GM10248 (cell line): ENCODE results near the gene TMPRSS2.
A peak's percentile ranks its signal among the peaks of the same experiment; 100 is the strongest.
"Not testable (repeated sequence)": the region's sequence is repeated elsewhere in the genome, so short reads cannot be mapped to it uniquely, and the experiment has no call there.

Experiments
- CTCF ChIA-PET: fragments of 300-600 bp; sonication (Branson Sonifier 250); formaldehyde crosslinking; extraction: SDS; loops from one replicate; lab custom pipeline; 2021; ENCODE audit warnings: antibody characterized with exemption; lab: Yijun Ruan, JAX
- POLR2A ChIA-PET: fragments of 350-650 bp; sonication (Branson Sonifier 250); formaldehyde crosslinking; extraction: SDS; loops from one replicate; lab custom pipeline; 2020; ENCODE audit warnings: antibody characterized with exemption; lab: Yijun Ruan, JAX
- DNase-seq: peaks from one replicate; pipeline ENCODE4 v3.0.0; 2012; ENCODE audit errors: extremely low spot score
- TF ChIP-seq, protein P1 (sequence below): IDR thresholded peaks from 2 replicates; pipeline ENCODE4 v1.5.1; 2012; ENCODE audit warnings: mild to moderate bottlenecking, low read depth; ENCODE audit errors: extremely low read depth, missing control alignments, control extremely low read depth

TMPRSS2 gene

DNA sequence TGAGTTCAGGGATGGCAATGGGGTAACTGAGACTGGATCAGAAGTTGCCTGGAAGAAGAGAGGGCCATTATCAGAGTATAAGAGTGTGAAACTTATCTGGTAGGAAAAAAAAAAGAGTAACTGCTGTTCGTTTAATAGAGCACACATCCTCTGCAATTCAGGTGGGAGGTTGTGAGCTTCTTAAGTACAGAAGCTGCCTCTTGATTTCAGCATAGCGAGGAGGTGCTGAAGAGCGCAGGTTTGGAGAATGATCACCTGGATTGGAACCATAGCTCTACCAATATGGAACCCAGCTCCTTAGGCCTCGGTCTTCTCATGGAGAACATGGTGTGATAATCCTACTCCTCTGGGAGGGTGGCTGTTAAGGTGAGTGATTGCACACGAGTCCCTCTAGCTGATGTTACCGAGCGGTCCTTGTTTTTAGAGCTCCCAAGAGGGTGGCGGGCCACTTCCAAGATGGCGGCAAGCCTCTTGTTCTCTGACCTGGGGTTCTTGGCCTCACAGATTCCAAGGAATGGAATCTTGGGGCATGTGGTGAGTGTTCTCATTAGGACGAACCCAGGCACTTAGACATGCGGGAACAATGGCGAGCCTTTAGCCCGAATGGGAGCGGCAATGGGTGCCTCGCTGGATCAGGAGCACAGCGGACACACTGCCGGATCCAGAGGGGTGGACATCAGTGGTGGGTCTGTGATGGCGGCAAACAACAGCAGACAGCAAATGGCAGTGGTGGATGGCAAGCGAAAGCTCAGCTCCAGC lies 85.2 kb downstream of the TMPRSS2 start:
- CTCF ChIA-PET, result interaction anchor here (1.2 to 1.3 kb wide), 2 partner anchors 11 to 139 kb away, joined by 4 to 6 read pairs; no protein-coding TSS in a partner anchor
- TF ChIP-seq, protein P1, sequence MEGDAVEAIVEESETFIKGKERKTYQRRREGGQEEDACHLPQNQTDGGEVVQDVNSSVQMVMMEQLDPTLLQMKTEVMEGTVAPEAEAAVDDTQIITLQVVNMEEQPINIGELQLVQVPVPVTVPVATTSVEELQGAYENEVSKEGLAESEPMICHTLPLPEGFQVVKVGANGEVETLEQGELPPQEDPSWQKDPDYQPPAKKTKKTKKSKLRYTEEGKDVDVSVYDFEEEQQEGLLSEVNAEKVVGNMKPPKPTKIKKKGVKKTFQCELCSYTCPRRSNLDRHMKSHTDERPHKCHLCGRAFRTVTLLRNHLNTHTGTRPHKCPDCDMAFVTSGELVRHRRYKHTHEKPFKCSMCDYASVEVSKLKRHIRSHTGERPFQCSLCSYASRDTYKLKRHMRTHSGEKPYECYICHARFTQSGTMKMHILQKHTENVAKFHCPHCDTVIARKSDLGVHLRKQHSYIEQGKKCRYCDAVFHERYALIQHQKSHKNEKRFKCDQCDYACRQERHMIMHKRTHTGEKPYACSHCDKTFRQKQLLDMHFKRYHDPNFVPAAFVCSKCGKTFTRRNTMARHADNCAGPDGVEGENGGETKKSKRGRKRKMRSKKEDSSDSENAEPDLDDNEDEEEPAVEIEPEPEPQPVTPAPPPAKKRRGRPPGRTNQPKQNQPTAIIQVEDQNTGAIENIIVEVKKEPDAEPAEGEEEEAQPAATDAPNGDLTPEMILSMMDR, result no peak
- no peak for DNase-seq
- POLR2A ChIA-PET, result no interaction called here

DNA sequence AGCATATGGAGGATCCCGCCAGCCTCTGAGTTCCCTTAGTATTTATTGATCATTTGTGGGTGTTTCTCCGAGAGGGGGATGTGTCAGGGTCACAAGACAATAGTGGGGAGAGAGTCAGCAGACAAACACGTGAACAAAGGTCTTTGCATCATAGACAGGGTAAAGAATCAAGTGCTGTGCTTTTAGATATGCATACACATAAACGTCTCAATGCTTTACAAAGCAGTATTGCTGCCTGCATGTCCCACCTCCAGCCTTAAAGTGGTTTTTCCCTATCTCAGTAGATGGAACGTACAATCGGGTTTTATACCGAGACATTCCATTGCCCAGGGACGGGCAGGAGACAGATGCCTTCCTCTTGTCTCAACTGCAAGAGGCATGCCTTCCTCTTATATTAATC lies 87.0 kb downstream of the TMPRSS2 start:
- POLR2A ChIA-PET, DNase-seq, CTCF ChIA-PET: not testable (repeated sequence)

DNA sequence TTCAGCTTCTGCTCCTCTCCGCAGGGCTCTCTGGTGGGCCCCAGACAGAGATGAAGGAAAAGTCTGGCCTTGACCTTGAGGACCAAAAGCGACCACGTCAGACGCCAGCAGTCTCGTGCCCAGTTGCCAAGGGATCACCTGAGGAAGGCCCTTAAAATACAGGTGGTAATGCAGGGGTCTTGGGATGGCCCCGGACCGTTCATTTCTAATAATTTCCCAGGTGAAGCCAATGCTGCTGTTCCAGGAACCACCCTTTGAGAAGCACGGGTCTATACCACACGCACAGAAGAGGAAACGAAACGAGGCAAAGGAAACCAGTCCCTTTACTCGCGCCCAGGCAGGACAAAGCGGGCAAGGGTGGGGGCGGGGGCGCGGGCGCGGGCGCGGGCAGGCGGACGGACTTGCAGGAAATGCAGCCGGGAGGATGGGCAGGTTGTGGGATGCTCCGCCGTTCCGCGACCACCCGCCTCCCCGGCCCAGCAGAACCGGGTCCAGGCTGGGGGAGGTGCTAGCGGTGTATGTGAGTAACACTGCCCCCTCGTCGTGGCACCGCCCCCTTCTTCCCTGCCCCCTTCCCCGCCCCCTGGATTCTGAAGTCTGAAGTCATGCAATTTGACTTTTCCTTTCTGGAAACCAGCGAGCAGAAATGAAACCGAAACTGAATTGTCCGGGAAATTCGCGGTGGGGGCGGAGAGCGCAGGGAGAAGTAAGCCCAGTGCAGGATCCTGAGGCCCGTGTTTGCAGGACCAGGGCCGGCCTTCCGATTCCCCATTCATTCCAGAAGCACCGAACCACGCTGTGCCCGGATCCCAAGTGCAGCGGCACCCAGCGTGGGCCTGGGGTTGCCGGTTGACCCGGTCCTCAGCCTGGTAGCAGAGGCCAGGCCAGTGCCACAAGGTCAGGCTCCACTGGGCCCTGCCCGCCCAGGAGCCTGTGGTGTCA lies 87.8 kb downstream of the TMPRSS2 start:
- peak; percentile 55 for DNase-seq
- ChIA-PET POLR2A (no interaction called here), CTCF (interaction anchor here (2.6 kb wide), 1 partner anchor 137 kb away, joined by 13 read pairs; no protein-coding TSS in a partner anchor)
- TF ChIP-seq, protein P1, result no peak

DNA sequence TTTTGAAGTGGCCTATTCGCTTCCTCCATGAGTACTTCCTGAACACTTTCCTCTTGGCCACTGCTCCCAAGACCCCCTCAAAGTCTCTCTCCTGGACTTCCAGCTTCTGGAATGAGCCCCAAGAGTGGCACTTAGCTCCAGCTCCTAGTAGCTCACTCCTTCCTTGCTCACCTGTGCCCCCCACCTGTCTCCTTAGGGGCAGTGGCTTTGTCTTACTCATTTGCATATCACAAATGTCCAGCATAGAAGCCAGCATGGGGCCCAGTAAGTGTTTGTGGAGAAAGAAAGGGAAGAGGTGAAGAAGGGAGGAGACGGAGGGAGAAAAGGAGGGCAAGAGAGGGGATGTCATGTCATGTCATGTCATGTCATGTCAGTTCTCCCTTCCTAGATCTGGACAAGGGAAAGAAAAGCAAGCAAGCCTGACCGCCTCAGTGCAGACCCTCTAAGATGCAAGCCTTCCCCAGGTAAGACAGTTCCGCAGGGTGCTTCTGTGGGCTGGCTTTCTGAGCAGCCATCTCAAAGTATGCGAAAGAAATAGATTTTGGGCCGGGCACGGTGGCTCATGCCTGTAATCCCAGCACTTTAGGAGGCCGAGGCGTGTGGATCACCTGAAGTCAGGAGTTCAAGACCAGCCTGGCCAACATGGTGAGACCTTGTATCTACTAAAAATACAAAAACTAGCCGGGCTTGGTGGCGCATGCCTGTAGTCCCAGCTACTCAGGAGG lies 88.8 kb downstream of the TMPRSS2 start:
- CTCF ChIA-PET, result interaction anchor here (1.1 to 2.6 kb wide), 4 partner anchors 13 to 136 kb away, joined by 3 to 13 read pairs (median 4); no protein-coding TSS in a partner anchor
- POLR2A ChIA-PET, result no interaction called here
- DNase-seq, result no peak
- TF ChIP-seq, protein P1, result no peak

DNA sequence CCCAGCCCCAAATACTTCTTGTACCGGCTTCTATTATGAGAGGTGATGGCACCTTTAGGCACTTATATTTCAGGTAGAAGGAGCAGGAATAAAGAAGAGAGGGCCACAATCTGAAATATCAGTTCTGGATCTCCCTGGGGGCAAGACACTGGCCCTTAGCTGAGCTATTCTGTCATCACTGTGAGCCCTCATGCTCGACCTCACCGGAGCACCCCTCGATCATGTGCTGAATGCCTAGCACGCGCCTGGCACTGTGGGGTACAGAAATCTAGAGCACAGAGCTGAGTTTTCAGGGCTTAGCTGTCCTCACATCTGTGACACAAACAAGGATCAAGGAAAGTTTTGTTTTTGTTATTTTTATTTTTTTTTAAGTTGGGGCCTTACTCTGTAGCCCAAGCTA lies 89.6 kb downstream of the TMPRSS2 start:
- no peak for DNase-seq
- ChIA-PET CTCF (interaction anchor here (1.1 to 2.6 kb wide), 4 partner anchors 13 to 135 kb away, joined by 3 to 13 read pairs (median 4); no protein-coding TSS in a partner anchor), POLR2A (interaction anchor here (1.1 kb wide), 1 partner anchor 8 kb away, joined by 4 read pairs; the partner anchor contains the start of gene MX1)
- TF ChIP-seq, protein P1, result no peak

DNA sequence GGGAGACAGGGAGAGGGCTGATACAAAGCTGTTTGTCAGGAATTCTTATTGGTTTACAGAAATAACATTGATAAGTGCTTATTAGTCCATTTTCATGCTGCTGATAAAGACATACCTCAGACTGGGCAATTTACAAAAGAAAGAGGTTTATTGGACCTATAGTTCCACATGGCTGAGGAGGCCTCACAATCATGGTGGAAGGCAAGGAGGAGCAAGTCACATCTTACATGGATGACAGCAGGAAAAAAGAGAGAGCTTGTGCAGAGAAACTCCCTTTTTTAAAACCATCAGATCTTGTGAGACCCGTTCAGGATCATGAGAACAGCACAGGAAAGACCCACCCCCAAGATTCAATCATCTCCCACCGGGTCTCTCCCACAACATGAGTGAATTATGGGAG lies 90.5 kb downstream of the TMPRSS2 start:
- not testable (repeated sequence) for DNase-seq
- POLR2A ChIA-PET, result interaction anchor here (1.1 kb wide), 1 partner anchor 8 kb away, joined by 4 read pairs; the partner anchor contains the start of gene MX1
- CTCF ChIA-PET, result interaction anchor here (1.1 to 2.6 kb wide), 4 partner anchors 12 to 134 kb away, joined by 3 to 13 read pairs (median 4); no protein-coding TSS in a partner anchor
